BJ (cell line): ENCODE data around the gene SPATA20. TPM values are rescaled to one million over a fixed set of nuclear protein-coding genes. Genes with fewer than 3 reads are reported as not detected.

Experiments
- CTCF ChIA-PET: fragments of 350-600 bp; formaldehyde crosslinking; extraction: SDS; loops from one replicate; lab custom pipeline; 2021; ENCODE audit warnings: antibody characterized with exemption, inconsistent platforms; lab: Yijun Ruan, JAX
- POLR2A ChIA-PET: fragments of 300-600 bp; sonication (Branson Sonifier 250); formaldehyde crosslinking; extraction: SDS; loops from one replicate; lab custom pipeline; 2021; ENCODE audit warnings: antibody characterized with exemption; lab: Charles Lee
- DNase-seq: peaks from one replicate; pipeline ENCODE4 v3.0.0-alpha.2; 2011; ENCODE audit warnings: low read depth
- H3K27me3 ChIP-seq: 2 replicates; pipeline ENCODE4 v1.6.0; 2011; ENCODE audit warnings: low read length; ENCODE audit not compliant: control insufficient read depth, insufficient read depth
- H3K36me3 ChIP-seq: 2 replicates; pipeline ENCODE4 v1.5.1; 2011; ENCODE audit warnings: low read length; ENCODE audit not compliant: control insufficient read depth, insufficient read depth
- H3K4me3 ChIP-seq: 2 replicates; pipeline ENCODE4 v1.5.1; 2011; ENCODE audit warnings: low read depth, mild to moderate bottlenecking, control low read depth, low read length
- CTCF ChIP-seq: IDR thresholded peaks from 2 replicates; pipeline ENCODE4 v1.5.1; 2011; ENCODE audit warnings: low read depth, mild to moderate bottlenecking, control low read depth, inconsistent platforms, low read length, moderate library complexity; ENCODE audit not compliant: insufficient read depth
- polyA plus RNA-seq: library from polyadenylated mRNA; depleted of rRNA; stranded (reverse); fragments of >200 nt; gene quantifications from 2 replicates; pipeline ENCODE4 v1.2.3, GENCODE V29; 2011

SPATA20 gene
- polyA plus RNA-seq, 1 experiment, result 46.4 TPM

- ChIA-PET POLR2A (no interaction called here), CTCF (interaction anchor here (0.8 to 1.8 kb wide), 3 partner anchors 25 to 119 kb away, joined by 3 to 5 read pairs (median 4); no protein-coding TSS in a partner anchor)
- Histone ChIP-seq H3K36me3 (no peaks in the 10 kb centered on the region), H3K27me3 (peaks cover 7% of the 10 kb centered on the region), H3K4me3 (no peak overlapping the region)
- no peak for DNase-seq
- no peak for TF ChIP-seq CTCF
These were observed 28.7 kb downstream of the SPATA20 start for GRCh38 chr17:50575581-50576210.

DNA sequence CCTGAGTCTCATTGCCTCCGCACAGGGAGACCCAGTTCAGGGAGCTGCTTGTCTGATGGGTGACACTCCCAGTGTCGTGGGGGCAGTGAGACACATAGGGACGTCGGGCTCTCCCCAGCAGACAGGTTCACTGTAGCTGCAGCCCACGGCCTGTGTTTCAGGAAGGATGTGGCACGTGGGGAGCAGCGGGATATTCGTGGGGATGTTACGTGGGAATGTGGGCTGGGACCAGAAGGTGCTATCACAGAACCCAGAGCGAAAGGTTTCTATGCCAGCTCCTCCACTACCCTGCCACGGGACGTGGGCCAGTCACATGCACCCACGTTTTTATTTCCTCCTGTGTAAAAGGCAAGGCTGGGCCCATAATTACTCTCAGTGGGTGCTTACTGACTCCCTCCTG, 29.9 kb downstream of the SPATA20 start:
- ChIA-PET POLR2A (interaction anchor here (0.5 kb wide), 1 partner anchor 19 kb away, joined by 3 read pairs; no protein-coding TSS in a partner anchor), CTCF (interaction anchor here (0.8 to 1.8 kb wide), 2 partner anchors 26 to 118 kb away, joined by 3 to 5 read pairs; no protein-coding TSS in a partner anchor)
- Histone ChIP-seq H3K27me3 (peaks cover 7% of the 10 kb centered on the region), H3K4me3 (no peak overlapping the region), H3K36me3 (no peaks in the 10 kb centered on the region)
- no peak for DNase-seq
- TF ChIP-seq CTCF, result no peak

- no peak for TF ChIP-seq CTCF
- DNase-seq, result no peak
- Histone ChIP-seq H3K4me3 (no peak overlapping the region), H3K27me3 (peaks cover 11% of the 10 kb centered on the region), H3K36me3 (no peaks in the 10 kb centered on the region)
- POLR2A ChIA-PET, result no interaction called here
- CTCF ChIA-PET, result interaction anchor here (1.4 kb wide), 1 partner anchor 26 kb away, joined by 3 read pairs; no protein-coding TSS in a partner anchor
These were observed 30.5 kb downstream of the SPATA20 start for GRCh38 chr17:50577451-50577954.

GRCh38 chr17:50578173-50578572, 31.2 kb downstream of the SPATA20 start:
- TF ChIP-seq CTCF, result no peak
- ChIA-PET POLR2A (no interaction called here), CTCF (interaction anchor here (1.4 kb wide), 1 partner anchor 27 kb away, joined by 3 read pairs; no protein-coding TSS in a partner anchor)
- H3K4me3 ChIP-seq, result no peak overlapping the region
- H3K36me3 ChIP-seq, result no peaks in the 10 kb centered on the region
- peaks cover 12% of the 10 kb centered on the region for H3K27me3 ChIP-seq
- DNase-seq, result no peak

- H3K27me3 ChIP-seq, result peaks cover 14% of the 10 kb centered on the region
- no peaks in the 10 kb centered on the region for H3K36me3 ChIP-seq
- no peak for DNase-seq
- POLR2A ChIA-PET, result no interaction called here
- H3K4me3 ChIP-seq, result no peak overlapping the region
- no peak for TF ChIP-seq CTCF
- CTCF ChIA-PET, result interaction anchor here (0.6 kb wide), 1 partner anchor 13 kb away, joined by 4 read pairs; no protein-coding TSS in a partner anchor
These were observed 32.4 kb downstream of the SPATA20 start for GRCh38 chr17:50579399-50579798.
